HEK293 (cell line): ENCODE measurements around the gene CLDN6.

Source experiments
- GFI1B ChIP-seq: fragments of 450-650 bp; formaldehyde crosslinking; IDR thresholded peaks from 2 replicates; pipeline ENCODE4 v1.5.1; 2016; ENCODE audit warnings: missing biosample characterization, missing genetic modification characterization
- SETDB1 ChIP-seq: IDR thresholded peaks from one replicate; pipeline ENCODE4 v1.6.1; 2017; ENCODE audit warnings: mild to moderate bottlenecking, low read length, moderate library complexity, mixed read lengths; ENCODE audit not compliant: insufficient read length
- TCF7L2 ChIP-seq: IDR thresholded peaks from 2 replicates; pipeline ENCODE4 v1.6.1; 2011; ENCODE audit warnings: low read depth, mild to moderate bottlenecking, inconsistent platforms, low read length, moderate library complexity, borderline replicate concordance
- WT1 ChIP-seq: fragments of 450-650 bp; formaldehyde crosslinking; IDR thresholded peaks from 2 replicates; pipeline ENCODE4 v1.5.1; 2016; ENCODE audit warnings: missing biosample characterization, missing genetic modification characterization
- ZEB2 ChIP-seq: fragments of 450-650 bp; formaldehyde crosslinking; IDR thresholded peaks from 2 replicates; pipeline ENCODE4 v1.5.1; 2016; ENCODE audit warnings: missing biosample characterization, missing genetic modification characterization
- ZNF155 ChIP-seq: fragments of 450-650 bp; formaldehyde crosslinking; IDR thresholded peaks from 2 replicates; pipeline ENCODE4 v1.5.1; 2016; ENCODE audit warnings: missing biosample characterization, missing genetic modification characterization
- ZNF157 ChIP-seq: fragments of 450-650 bp; formaldehyde crosslinking; IDR thresholded peaks from 2 replicates; pipeline ENCODE4 v1.5.1; 2016; ENCODE audit warnings: missing biosample characterization, missing genetic modification characterization
- ZNF175 ChIP-seq: fragments of 450-650 bp; formaldehyde crosslinking; IDR thresholded peaks from 2 replicates; pipeline ENCODE4 v1.5.1; 2016; ENCODE audit warnings: missing biosample characterization, missing genetic modification characterization
- ZNF184 ChIP-seq: fragments of 450-650 bp; IDR thresholded peaks from 2 replicates; pipeline ENCODE4 v1.5.1; 2018; ENCODE audit warnings: missing biosample characterization, mild to moderate bottlenecking, missing genetic modification characterization
- ZNF19 ChIP-seq: fragments of 450-650 bp; formaldehyde crosslinking; IDR thresholded peaks from 2 replicates; pipeline ENCODE4; 2016; ENCODE audit warnings: missing biosample characterization, missing genetic modification characterization, low read depth
- ZNF302 ChIP-seq: fragments of 450-650 bp; formaldehyde crosslinking; IDR thresholded peaks from 2 replicates; pipeline ENCODE4 v1.5.1; 2016; ENCODE audit warnings: missing biosample characterization, missing genetic modification characterization, low read depth
- ZNF423 ChIP-seq: fragments of 450-650 bp; formaldehyde crosslinking; IDR thresholded peaks from 2 replicates; pipeline ENCODE4 v1.5.1; 2016; ENCODE audit warnings: missing biosample characterization, missing genetic modification characterization
- ZNF433 ChIP-seq: fragments of 450-650 bp; formaldehyde crosslinking; IDR thresholded peaks from 2 replicates; pipeline ENCODE4 v1.5.1; 2016; ENCODE audit warnings: missing biosample characterization, missing genetic modification characterization, low read depth
- ZNF571 ChIP-seq: fragments of 450-650 bp; formaldehyde crosslinking; IDR thresholded peaks from 2 replicates; pipeline ENCODE4 v1.5.0; 2017; ENCODE audit warnings: missing biosample characterization, missing genetic modification characterization
- ZNF76 ChIP-seq: fragments of 450-650 bp; formaldehyde crosslinking; IDR thresholded peaks from 2 replicates; pipeline ENCODE4; 2016; ENCODE audit warnings: low read depth, missing biosample characterization, missing genetic modification characterization, borderline replicate concordance
- ZNF768 ChIP-seq: fragments of 450-650 bp; formaldehyde crosslinking; IDR thresholded peaks from 2 replicates; pipeline ENCODE4 v1.5.1; 2018; ENCODE audit warnings: missing biosample characterization, mild to moderate bottlenecking, missing genetic modification characterization
- ZNF792 ChIP-seq: fragments of 450-650 bp; formaldehyde crosslinking; IDR thresholded peaks from 2 replicates; pipeline ENCODE4 v1.5.1; 2016; ENCODE audit warnings: missing biosample characterization, missing genetic modification characterization
- ZSCAN16 ChIP-seq: fragments of 450-650 bp; formaldehyde crosslinking; IDR thresholded peaks from 2 replicates; pipeline ENCODE4 v1.5.1; 2016; ENCODE audit warnings: missing biosample characterization, missing genetic modification characterization
- TF ChIP-seq, protein P1 (sequence below): fragments of 450-650 bp; formaldehyde crosslinking; conservative IDR thresholded peaks from 2 replicates; pipeline ENCODE4 v1.5.1; 2016; ENCODE audit warnings: low read depth, missing biosample characterization, missing genetic modification characterization
- TF ChIP-seq, protein P2 (sequence below): fragments of 450-650 bp; formaldehyde crosslinking; IDR thresholded peaks from 2 replicates; pipeline ENCODE4 v1.5.1; 2016; ENCODE audit warnings: missing biosample characterization, missing genetic modification characterization
- TF ChIP-seq, protein P3 (sequence below): fragments of 450-650 bp; formaldehyde crosslinking; IDR thresholded peaks from 2 replicates; pipeline ENCODE4 v1.5.1; 2016; ENCODE audit warnings: missing biosample characterization, missing genetic modification characterization
- TF ChIP-seq, protein P4 (sequence below): fragments of 450-650 bp; formaldehyde crosslinking; IDR thresholded peaks from 2 replicates; pipeline ENCODE4 v1.5.1; 2017; ENCODE audit warnings: missing biosample characterization, missing genetic modification characterization
- TF ChIP-seq, protein P5 (sequence below): fragments of 450-650 bp; formaldehyde crosslinking; IDR thresholded peaks from 2 replicates; pipeline ENCODE4 v1.5.1; 2016; ENCODE audit warnings: missing biosample characterization, missing genetic modification characterization, borderline replicate concordance
- TF ChIP-seq, protein P6 (sequence below): fragments of 450-650 bp; formaldehyde crosslinking; IDR thresholded peaks from 2 replicates; pipeline ENCODE4 v1.5.1; 2016; ENCODE audit warnings: missing biosample characterization, missing genetic modification characterization

The CLDN6 gene

DNA sequence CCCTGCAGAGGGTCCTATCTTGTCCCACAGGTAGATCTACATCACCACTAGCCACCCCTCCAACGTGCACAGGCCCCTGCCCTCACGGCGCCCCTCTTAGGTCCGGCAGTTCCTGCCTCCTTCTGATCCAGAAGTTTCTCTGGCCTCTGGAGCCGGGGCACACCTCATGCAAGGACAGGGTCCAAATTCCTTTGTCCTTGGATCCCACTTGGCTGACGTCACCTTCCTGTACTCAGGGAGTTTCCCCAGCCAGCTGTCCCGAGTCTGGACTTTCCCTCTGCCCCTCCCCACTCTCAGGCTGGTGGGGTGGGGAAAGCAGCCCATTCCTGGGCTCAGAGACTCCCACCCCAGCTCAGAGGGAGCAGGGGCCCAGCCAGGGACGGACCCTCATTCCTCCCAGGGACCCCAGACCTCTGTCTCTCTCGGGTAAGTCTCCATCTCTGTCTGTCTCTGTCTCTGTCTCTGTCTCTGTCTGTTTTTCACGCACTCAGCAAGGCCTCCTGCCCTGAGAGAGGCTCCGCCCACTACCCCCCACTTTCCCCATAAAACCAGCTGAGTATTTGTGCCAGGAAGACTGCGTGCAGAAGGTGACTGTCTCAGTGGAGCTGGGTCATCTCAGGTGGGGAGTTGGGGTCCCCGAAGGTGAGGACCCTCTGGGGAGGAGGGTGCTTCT is 47.2 kb upstream of the CLDN6 start, which contains the start of gene IL32 (continued):
- TF ChIP-seq, protein P1, sequence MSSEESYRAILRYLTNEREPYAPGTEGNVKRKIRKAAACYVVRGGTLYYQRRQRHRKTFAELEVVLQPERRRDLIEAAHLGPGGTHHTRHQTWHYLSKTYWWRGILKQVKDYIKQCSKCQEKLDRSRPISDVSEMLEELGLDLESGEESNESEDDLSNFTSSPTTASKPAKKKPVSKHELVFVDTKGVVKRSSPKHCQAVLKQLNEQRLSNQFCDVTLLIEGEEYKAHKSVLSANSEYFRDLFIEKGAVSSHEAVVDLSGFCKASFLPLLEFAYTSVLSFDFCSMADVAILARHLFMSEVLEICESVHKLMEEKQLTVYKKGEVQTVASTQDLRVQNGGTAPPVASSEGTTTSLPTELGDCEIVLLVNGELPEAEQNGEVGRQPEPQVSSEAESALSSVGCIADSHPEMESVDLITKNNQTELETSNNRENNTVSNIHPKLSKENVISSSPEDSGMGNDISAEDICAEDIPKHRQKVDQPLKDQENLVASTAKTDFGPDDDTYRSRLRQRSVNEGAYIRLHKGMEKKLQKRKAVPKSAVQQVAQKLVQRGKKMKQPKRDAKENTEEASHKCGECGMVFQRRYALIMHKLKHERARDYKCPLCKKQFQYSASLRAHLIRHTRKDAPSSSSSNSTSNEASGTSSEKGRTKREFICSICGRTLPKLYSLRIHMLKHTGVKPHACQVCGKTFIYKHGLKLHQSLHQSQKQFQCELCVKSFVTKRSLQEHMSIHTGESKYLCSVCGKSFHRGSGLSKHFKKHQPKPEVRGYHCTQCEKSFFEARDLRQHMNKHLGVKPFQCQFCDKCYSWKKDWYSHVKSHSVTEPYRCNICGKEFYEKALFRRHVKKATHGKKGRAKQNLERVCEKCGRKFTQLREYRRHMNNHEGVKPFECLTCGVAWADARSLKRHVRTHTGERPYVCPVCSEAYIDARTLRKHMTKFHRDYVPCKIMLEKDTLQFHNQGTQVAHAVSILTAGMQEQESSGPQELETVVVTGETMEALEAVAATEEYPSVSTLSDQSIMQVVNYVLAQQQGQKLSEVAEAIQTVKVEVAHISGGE (tag by site-specific recombination): no peak
- no peak for TF ChIP-seq ZNF76 (tag by site-specific recombination)
- TF ChIP-seq ZNF792 (tag by site-specific recombination): no peak
- no peak for TF ChIP-seq ZNF302 (tag by site-specific recombination)
- TF ChIP-seq ZNF155 (tag by site-specific recombination): no peak
- TF ChIP-seq ZNF433: no peak
- TF ChIP-seq ZNF19: no peak
- TF ChIP-seq ZNF571 (tag by site-specific recombination): no peak
- no peak for TF ChIP-seq SETDB1
- TF ChIP-seq, protein P2, sequence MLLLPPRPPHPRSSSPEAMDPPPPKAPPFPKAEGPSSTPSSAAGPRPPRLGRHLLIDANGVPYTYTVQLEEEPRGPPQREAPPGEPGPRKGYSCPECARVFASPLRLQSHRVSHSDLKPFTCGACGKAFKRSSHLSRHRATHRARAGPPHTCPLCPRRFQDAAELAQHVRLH (tag by site-specific recombination): no peak
- TF ChIP-seq ZEB2 (tag by site-specific recombination): 0 out of 2 replicates have a peak, but pooled peaks have one; percentile 31
- TF ChIP-seq ZNF157 (tag by site-specific recombination): no peak
- TF ChIP-seq ZNF423: no peak
- no peak for TF ChIP-seq ZSCAN16 (tag by site-specific recombination)
- no peak for TF ChIP-seq ZNF175 (tag by site-specific recombination)
- TF ChIP-seq, protein P3, sequence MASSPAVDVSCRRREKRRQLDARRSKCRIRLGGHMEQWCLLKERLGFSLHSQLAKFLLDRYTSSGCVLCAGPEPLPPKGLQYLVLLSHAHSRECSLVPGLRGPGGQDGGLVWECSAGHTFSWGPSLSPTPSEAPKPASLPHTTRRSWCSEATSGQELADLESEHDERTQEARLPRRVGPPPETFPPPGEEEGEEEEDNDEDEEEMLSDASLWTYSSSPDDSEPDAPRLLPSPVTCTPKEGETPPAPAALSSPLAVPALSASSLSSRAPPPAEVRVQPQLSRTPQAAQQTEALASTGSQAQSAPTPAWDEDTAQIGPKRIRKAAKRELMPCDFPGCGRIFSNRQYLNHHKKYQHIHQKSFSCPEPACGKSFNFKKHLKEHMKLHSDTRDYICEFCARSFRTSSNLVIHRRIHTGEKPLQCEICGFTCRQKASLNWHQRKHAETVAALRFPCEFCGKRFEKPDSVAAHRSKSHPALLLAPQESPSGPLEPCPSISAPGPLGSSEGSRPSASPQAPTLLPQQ (tag by site-specific recombination): peak; percentile 45; the same call in 1 of the 2 replicates
- no peak for TF ChIP-seq ZNF768 (tag by site-specific recombination)
- TF ChIP-seq, protein P4, sequence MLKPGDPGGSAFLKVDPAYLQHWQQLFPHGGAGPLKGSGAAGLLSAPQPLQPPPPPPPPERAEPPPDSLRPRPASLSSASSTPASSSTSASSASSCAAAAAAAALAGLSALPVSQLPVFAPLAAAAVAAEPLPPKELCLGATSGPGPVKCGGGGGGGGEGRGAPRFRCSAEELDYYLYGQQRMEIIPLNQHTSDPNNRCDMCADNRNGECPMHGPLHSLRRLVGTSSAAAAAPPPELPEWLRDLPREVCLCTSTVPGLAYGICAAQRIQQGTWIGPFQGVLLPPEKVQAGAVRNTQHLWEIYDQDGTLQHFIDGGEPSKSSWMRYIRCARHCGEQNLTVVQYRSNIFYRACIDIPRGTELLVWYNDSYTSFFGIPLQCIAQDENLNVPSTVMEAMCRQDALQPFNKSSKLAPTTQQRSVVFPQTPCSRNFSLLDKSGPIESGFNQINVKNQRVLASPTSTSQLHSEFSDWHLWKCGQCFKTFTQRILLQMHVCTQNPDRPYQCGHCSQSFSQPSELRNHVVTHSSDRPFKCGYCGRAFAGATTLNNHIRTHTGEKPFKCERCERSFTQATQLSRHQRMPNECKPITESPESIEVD (tag by site-specific recombination): no peak
- TF ChIP-seq, protein P5, sequence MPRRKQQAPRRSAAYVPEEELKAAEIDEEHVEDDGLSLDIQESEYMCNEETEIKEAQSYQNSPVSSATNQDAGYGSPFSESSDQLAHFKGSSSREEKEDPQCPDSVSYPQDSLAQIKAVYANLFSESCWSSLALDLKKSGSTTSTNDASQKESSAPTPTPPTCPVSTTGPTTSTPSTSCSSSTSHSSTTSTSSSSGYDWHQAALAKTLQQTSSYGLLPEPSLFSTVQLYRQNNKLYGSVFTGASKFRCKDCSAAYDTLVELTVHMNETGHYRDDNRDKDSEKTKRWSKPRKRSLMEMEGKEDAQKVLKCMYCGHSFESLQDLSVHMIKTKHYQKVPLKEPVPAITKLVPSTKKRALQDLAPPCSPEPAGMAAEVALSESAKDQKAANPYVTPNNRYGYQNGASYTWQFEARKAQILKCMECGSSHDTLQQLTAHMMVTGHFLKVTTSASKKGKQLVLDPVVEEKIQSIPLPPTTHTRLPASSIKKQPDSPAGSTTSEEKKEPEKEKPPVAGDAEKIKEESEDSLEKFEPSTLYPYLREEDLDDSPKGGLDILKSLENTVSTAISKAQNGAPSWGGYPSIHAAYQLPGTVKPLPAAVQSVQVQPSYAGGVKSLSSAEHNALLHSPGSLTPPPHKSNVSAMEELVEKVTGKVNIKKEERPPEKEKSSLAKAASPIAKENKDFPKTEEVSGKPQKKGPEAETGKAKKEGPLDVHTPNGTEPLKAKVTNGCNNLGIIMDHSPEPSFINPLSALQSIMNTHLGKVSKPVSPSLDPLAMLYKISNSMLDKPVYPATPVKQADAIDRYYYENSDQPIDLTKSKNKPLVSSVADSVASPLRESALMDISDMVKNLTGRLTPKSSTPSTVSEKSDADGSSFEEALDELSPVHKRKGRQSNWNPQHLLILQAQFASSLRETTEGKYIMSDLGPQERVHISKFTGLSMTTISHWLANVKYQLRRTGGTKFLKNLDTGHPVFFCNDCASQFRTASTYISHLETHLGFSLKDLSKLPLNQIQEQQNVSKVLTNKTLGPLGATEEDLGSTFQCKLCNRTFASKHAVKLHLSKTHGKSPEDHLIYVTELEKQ (tag by site-specific recombination): no peak
- peak; percentile 73 for TF ChIP-seq WT1
- no peak for TF ChIP-seq GFI1B (tag by site-specific recombination)
- TF ChIP-seq ZNF184 (tag by site-specific recombination): no peak
- TF ChIP-seq TCF7L2: no peak
- TF ChIP-seq, protein P6, sequence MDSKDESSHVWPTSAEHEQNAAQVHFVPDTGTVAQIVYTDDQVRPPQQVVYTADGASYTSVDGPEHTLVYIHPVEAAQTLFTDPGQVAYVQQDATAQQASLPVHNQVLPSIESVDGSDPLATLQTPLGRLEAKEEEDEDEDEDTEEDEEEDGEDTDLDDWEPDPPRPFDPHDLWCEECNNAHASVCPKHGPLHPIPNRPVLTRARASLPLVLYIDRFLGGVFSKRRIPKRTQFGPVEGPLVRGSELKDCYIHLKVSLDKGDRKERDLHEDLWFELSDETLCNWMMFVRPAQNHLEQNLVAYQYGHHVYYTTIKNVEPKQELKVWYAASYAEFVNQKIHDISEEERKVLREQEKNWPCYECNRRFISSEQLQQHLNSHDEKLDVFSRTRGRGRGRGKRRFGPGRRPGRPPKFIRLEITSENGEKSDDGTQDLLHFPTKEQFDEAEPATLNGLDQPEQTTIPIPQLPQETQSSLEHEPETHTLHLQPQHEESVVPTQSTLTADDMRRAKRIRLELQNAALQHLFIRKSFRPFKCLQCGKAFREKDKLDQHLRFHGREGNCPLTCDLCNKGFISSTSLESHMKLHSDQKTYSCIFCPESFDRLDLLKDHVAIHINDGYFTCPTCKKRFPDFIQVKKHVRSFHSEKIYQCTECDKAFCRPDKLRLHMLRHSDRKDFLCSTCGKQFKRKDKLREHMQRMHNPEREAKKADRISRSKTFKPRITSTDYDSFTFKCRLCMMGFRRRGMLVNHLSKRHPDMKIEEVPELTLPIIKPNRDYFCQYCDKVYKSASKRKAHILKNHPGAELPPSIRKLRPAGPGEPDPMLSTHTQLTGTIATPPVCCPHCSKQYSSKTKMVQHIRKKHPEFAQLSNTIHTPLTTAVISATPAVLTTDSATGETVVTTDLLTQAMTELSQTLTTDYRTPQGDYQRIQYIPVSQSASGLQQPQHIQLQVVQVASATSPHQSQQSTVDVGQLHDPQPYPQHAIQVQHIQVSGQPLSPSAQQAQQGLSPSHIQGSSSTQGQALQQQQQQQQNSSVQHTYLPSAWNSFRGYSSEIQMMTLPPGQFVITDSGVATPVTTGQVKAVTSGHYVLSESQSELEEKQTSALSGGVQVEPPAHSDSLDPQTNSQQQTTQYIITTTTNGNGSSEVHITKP (tag by site-specific recombination): no peak
